Measurements from ENCODE around the gene MTF2.
"Not testable (repeated sequence)": the region's sequence is repeated elsewhere in the genome, so short reads cannot be mapped to it uniquely, and the experiment has no call there.

Gene MTF2

GRCh38 chr1:93078986-93079654 is at the start of gene MTF2:
TSS of gene MTF2 (plus strand) at chr1:93079283. CDS start at chr1:93079527, 244 bp downstream.
- DNase-seq: peak; percentile 97

DNA sequence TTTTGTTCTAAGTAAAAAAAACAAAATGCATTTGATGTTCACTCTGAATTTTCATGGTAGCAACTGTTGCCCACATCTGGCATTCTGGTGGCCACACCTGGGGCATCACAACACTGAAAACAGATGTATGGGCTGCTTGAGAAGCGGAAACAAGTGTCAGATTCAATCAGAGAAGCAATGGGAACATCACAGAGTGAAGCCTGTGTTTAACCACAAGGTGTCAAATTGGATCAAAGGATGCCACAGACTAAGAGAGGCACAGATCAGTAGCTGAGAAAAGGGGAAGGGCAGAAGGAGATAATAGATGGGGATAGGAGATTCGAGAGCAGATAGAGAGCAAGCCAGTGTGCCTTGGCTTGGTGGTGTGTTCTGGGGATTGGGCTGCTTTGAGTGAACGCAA is 49.8 kb upstream of the MTF2 start:
- peak; percentile 47 for DNase-seq

DNA sequence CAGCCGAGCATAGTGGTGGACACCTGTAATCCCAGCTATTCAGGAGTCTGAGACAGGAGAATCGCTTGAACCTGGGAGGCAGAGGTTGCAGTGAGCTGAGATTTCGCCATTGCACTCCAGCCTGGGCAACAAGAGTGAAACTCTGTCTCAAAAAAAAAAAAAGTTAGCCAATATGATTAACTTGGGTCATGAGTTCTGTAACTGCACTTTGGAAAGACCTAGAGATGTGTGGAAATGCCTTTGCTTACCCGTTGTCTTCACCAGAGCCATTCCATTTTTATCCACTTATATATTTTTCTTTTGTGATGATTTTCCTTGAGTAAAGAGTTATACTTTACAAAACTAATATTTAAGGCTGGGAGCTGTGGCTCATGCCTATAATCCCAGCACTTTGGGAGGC is 48.9 kb upstream of the MTF2 start:
- DNase-seq: not testable (repeated sequence)

DNA sequence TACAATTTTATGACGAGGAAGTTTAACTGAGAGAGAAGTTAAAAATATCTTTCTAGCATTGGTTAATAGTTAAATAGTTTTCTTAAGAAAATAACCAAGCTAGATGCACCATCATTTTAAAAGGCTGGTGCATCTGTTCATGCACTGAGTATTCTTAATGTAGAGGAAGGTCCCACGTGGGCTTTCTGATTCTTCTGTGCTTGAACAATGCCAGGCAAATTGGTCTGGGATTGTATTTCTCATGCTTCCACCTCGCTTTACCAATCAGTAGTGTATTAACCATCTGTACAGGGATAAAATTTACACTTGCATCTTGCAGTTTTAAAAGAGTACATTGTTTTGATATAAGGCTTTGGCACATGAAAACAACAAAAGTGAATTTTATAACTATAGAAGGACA is 47.4 kb upstream of the MTF2 start:
- DNase-seq: no peak

DNA sequence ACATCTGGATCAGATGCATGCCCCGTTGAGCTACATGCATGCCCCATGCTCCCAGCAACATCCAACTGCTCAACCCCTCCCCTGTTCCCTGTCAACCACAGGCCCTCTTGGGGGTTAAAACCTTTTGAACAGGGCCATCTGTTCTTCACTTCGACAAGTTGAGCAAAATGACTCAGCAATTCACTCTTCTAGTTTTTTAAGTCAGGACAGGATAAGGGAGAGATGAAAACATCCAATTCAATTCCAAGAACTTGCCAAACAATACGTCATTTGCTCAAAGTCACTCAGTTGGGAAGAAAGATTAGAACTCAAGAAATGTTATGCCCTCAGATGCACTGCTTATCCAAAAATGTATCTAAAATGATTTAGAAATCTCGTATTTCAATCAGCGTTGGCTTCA is 46.1 kb upstream of the MTF2 start:
- peak; percentile 20 for DNase-seq

GRCh38 chr1:93033785-93034184 is 45.3 kb upstream of the MTF2 start:
- DNase-seq: peak; percentile 32

GRCh38 chr1:93034397-93034796 is 44.7 kb upstream of the MTF2 start:
- no peak for DNase-seq

GRCh38 chr1:93036672-93037071 is 42.4 kb upstream of the MTF2 start:
- DNase-seq: no peak

DNA sequence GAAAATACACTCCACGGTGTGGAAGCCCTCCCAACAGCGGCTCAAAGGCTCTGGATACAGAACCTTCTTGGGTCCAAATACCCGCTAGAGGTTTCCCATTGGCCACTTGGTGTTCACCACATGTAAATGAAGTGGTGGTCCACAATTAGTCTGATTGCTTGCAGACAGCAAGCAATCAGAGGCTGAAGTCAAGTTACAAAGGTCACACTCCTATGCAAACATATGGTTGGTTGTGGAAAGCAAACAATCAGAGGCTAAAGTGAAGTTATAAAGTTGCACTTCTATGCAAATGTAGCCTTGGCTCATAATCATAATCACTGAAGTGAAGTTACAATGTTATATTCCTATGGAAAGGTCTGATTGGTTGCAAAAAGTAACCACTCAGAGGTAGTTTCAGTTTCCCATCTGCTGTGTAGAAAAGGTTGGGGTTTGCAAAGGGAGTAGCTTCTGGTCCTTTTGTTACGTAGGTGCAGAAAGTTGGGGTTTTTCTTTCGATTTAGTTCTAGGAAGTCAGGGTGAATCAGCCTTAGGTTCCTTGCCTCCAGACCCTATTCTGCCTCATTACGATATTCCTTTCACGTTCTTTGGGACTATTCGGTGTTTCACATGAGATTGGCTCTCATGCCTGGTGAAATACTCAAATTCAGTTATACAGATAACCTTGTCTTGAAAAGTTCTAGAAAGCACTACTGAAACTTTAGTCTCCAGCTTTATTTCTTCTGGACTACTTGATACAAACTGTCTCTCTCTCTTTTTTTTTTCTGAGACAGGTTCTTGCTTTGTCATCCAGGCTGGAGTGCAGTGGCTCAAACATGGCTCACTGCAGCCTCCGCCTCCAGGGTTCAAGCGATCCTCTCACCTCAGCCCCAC is 36.7 kb upstream of the MTF2 start:
- peak; percentile 87 for DNase-seq

- no peak for DNase-seq
Observed at GRCh38 chr1:93043057-93043557, 36.0 kb upstream of the MTF2 start.

DNA sequence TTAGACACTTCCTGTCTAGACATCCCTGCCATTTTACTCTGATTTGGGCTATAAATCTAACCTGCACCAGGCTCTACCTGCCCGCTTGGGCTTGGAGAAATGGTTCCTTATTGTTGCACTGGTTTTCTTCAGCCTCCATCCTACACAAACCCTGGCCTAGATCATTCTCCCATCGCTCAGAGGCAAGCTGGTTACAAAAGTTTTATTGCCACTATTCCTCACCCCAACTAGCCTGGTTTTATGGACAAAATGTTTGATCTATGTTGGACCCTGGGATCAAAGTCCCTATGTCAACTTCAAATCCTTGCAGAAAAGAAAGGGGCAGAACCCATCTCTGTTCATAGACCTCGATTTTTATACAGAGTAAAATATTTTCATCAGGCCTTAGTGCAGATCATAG is 31.5 kb upstream of the MTF2 start:
- DNase-seq: no peak

- no peak for DNase-seq
Observed at GRCh38 chr1:93051961-93052360, 27.1 kb upstream of the MTF2 start.

DNA sequence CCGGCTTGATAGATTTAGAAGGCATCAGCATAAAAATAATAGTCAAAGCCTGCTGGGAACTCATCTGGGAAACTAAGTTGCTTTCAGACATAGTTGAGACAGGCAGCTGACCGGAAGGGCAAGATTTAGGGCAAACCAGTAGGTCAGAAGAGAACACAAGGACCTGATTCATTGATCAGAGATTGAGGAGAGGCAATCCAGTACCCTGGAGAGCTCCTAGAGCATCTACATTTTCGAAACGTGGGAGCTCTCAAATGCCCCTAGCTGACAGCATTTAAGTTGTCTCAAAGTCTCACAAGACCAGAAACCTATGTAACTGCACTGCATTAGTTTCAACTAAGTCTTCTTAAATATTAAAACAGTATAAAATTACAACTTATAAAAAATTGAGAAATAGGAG is 22.9 kb upstream of the MTF2 start:
- no peak for DNase-seq

GRCh38 chr1:93056649-93057048 is 22.4 kb upstream of the MTF2 start:
- DNase-seq: no peak

DNA sequence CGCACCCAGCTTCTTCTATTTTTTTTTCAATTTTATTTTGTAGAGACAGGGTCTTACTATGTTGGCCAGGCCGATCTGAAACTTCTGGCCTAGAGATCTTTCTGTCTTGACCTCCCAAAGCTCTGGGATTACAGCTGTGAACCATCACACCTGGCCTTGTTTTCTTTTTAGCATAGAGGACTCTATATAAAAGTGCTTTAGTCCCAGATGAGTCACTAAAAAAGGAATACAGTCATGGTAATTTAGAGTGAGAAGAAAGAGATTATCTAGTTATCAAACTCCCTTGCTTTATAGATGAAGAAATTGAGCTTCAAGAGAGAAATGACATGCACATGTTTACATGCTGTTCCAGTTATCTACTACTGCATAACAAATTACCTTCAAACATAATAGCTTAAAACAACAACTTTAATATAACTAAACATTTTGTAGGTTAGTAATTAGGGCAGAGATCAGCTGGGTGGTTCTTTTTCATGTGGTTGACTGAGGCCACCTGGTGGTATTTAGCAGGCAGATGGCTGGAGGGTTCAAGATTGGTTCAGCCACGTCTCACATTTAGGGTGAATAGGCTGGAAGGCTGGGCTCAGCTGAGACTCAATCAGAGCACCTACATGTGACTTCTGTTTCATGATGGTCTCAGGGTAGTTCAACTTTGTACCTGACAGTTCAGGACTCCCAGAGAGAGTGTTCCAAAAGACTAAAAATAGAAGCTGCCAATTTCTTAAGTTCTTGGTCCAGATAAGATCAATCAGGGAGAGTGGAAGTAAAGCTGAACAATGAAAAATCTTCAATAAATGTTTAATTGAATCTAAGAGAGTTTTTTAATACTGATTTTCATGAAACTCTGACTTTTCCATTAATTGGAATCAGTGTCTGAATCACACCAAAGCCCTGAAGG is 16.9 kb upstream of the MTF2 start:
- peak; percentile 53 for DNase-seq

DNA sequence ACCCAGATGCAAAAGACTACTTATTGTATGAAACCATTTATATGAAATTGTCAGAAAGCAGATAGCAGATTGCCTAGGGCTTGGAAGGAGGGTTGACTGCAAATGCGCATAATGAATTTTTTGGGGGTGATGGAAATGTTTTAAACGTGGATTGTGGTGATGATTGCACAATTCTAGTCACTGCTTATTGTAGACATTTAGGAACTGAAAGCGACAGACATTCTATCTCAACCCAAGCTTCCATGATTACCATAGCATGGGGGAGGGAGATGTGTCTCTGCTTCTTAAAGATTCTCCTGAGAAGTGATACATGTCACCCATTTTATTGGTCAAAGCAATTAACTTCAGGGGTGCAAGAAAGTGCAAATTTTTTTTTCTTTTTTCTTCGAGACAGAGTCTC is 2.8 kb upstream of the MTF2 start:
- DNase-seq: no peak

DNA sequence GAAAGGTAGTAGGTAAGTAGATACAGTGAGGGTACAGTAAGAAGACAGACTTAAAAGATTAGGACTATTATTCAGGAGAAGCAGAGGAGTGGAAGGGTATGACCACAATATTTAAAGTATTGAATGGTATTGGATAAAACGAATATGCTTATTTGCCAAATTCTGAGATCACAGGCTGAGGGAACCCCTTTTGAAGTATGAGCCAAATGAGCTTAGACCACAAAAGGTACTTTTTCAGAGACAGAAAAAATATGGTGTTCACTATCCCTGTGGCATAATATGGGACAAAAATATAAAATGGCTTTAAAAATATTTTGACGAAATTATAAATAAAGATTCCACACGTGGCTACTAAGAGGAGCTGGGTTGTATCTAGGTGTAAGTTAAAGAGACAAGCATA is 880 bp upstream of the MTF2 start:
- no peak for DNase-seq

DNA sequence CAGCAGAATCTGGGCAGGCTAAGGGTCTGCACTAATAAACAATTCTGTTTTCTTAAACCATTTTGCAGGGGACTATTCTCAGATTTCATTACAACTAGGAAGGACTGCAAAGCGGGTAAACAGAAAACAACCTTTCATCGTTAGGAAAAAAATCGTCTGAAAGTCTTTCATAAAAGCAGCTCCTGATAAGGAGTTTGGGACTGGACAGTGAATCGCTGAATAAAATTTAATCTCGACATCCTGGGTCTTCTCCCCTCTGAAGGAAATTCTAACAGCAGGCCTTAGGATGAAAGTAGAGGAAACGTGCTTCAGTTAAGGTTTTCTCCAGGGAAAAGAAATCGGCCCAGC is 471 bp upstream of the MTF2 start:
- DNase-seq: no peak

- DNase-seq: peak; percentile 45
Observed at GRCh38 chr1:93079685-93080141, 630 bp downstream of the MTF2 start.

DNA sequence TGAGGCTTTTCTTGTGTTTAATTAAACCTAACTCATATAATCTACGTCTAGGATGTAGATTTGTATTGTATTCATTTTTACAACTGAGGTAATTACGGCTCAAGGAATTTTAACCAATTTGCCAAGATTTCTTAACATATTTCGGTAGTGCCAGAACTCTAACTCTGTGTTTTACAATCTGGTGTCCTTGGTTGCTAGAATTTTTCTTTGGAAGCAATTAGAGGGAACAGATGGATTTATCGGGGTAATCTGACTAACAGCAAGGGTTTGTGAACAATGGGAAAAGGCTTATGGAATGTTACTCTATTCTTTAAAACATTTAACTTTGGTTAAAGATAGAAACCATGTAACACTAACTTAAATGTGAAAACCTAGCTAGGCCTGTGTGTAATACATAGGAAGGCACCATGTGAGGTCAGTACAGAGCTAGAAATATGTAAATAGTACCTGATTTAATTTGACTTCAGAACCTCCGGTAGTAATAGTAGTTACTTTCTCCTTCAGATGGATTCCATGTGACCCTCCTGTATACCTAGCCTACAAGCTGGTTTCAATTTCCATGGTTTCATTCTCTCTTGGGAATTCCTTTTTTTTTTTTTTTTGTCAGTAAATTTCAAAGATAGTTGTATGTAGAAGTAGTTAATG is 1.2 kb downstream of the MTF2 start:
- DNase-seq: peak; percentile 66

DNA sequence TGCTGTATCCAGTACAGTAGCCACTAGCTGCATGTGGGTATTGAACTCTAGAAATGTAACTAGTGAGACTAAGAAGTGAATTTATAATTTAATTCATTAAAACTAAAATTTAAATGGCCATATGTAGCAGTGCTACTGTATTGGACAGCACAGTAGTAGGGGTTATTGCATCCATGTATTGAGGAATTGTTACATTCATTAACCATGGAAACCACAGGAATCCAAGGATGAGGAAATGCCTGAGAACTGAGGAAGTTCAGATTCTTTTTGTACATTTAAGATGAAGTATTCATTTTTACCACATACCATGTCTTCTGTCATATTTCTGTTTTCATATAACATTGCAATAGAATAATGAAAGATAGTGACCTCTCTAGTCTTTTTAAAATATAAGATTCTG is 2.6 kb downstream of the MTF2 start:
- no peak for DNase-seq

DNA sequence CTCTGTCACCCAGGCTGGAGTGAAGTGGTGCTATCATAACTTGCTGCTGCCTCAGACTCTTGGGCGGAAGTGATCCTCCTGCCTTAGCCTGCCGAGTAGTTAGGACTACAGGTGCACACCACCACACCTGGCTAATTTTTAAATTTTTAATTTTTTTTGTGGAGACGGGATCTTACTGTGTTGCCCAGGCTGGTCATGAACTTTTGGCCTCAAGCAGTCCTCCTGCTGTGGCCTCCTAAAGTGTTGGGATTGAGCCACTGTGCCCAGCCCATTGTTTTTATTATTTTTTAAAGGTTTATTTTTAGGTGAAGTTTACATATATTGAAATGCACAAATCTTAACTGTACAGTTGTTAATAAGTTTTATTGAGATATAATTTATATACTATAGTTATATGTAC is 3.2 kb downstream of the MTF2 start:
- no peak for DNase-seq

GRCh38 chr1:93083979-93084378 is 4.9 kb downstream of the MTF2 start:
- no peak for DNase-seq
